ENCODE data around the gene EHF. TPM values are rescaled to one million over a fixed set of nuclear protein-coding genes. Genes with fewer than 3 reads are reported as not detected.

Gene EHF
- total RNA-seq: 100 to 1,000 TPM; 125 to 372 (median 259) TPM
- long read RNA-seq, donor 1, transcript EHF-201 (9 exons, 3,150 nt): major isoform, 12 of 45 reads
- long read RNA-seq, donor 1, partial matches to known transcripts: 13 of 45 reads
- long read RNA-seq, donor 1, other reads (novel, unspliced or antisense): 20 of 45 reads
- long read RNA-seq, donor 2, transcript EHF-201 (9 exons, 3,150 nt): major isoform, 28 of 121 reads
- long read RNA-seq, donor 2, partial matches to known transcripts: 26 of 121 reads
- long read RNA-seq, donor 2, other reads (novel, unspliced or antisense): 63 of 121 reads

- TF ChIP-seq, protein P1, sequence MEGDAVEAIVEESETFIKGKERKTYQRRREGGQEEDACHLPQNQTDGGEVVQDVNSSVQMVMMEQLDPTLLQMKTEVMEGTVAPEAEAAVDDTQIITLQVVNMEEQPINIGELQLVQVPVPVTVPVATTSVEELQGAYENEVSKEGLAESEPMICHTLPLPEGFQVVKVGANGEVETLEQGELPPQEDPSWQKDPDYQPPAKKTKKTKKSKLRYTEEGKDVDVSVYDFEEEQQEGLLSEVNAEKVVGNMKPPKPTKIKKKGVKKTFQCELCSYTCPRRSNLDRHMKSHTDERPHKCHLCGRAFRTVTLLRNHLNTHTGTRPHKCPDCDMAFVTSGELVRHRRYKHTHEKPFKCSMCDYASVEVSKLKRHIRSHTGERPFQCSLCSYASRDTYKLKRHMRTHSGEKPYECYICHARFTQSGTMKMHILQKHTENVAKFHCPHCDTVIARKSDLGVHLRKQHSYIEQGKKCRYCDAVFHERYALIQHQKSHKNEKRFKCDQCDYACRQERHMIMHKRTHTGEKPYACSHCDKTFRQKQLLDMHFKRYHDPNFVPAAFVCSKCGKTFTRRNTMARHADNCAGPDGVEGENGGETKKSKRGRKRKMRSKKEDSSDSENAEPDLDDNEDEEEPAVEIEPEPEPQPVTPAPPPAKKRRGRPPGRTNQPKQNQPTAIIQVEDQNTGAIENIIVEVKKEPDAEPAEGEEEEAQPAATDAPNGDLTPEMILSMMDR (IDR thresholded peaks at IDR 0.05): no peak
- no peaks in the 10 kb centered on the region for H3K4me1 ChIP-seq (ENCODE audit: low read depth)
- H3K9me3 ChIP-seq: no peaks in the 10 kb centered on the region
- DNase-seq (peak in 2 of 3 donors; percentile 65 to 79), ATAC-seq (peak; percentile 81)
- intact Hi-C loops (cut with DNase I, micrococcal nuclease): no loop called here
- H3K36me3 ChIP-seq (ENCODE audit: low read depth): no peaks in the 10 kb centered on the region
- H3K4me3 ChIP-seq: peak within 1 kb of the TSS; percentile 38
Observed at GRCh38 chr11:34620820-34621792, at the start of gene EHF. TSS of gene EHF (plus strand) at chr11:34621093. CDS start at chr11:34642631, 21,538 bp downstream.

DNA sequence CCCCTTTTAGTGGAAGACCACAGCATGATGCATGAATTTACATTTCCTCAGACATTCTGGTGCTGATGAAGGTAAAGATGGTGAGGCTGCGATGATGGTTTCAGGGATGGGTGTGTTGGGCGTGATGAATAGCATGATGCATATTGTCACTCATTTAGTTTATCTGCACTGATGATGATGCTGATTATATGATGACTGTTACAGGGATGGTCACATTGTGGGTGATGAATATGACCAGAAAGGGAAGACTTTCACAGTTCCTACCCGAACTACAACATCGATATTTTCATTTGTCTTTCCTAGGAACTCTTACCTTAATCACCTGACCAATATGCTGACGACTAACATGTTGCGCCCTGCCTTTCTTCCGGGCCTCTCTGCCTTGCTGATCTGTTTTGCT, 47.4 kb upstream of the EHF start:
- DNase-seq: no peak
- Histone ChIP-seq H3K36me3 (ENCODE audit: low read depth) (no peaks in the 10 kb centered on the region), H3K9me3 (no peaks in the 10 kb centered on the region), H3K4me1 (ENCODE audit: low read depth) (no peaks in the 10 kb centered on the region), H3K4me3 (no peak overlapping the region)
- intact Hi-C loops (cut with DNase I, micrococcal nuclease): no loop called here
- no peak for ATAC-seq
- TF ChIP-seq, protein P1 (IDR thresholded peaks at IDR 0.05): no peak

DNA sequence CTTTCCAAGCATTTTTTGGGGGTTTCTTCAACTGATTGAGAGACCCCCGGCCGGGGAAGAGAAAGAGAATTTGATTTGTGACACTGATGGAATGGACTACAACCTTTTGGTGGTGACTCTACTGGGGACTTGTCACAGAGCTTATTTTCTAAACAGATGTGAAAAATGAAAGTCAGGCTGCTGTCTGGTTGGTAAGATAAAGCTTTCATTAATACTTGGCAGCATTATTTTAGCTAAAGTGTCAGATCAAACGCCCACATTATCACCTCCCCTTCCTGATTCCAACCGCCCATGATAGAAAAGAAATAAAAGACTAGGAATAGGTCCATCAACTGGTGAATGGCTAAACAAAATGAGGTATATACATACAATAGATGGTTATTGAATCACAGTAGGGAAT, 45.6 kb upstream of the EHF start:
- ATAC-seq: no peak

GRCh38 chr11:34575671-34576070, 45.2 kb upstream of the EHF start:
- no peaks in the 10 kb centered on the region for H3K36me3 ChIP-seq (ENCODE audit: low read depth)
- TF ChIP-seq, protein P1 (IDR thresholded peaks at IDR 0.05): no peak
- no peak for DNase-seq
- no peaks in the 10 kb centered on the region for H3K4me1 ChIP-seq (ENCODE audit: low read depth)
- ATAC-seq: no peak
- intact Hi-C loops (cut with DNase I, micrococcal nuclease): no loop called here
- H3K4me3 ChIP-seq: no peak overlapping the region
- H3K9me3 ChIP-seq: no peaks in the 10 kb centered on the region

More for the DNA sequence above, 45.6 kb upstream of the EHF start:
- no peak for DNase-seq
- Histone ChIP-seq H3K4me1 (ENCODE audit: low read depth) (no peaks in the 10 kb centered on the region), H3K9me3 (no peaks in the 10 kb centered on the region), H3K36me3 (ENCODE audit: low read depth) (no peaks in the 10 kb centered on the region), H3K4me3 (no peak overlapping the region)
- intact Hi-C loops (cut with DNase I, micrococcal nuclease): no loop called here
- TF ChIP-seq, protein P1 (IDR thresholded peaks at IDR 0.05): no peak

- Histone ChIP-seq H3K9me3 (no peaks in the 10 kb centered on the region), H3K36me3 (ENCODE audit: low read depth) (no peaks in the 10 kb centered on the region), H3K4me3 (no peak overlapping the region), H3K4me1 (ENCODE audit: low read depth) (no peaks in the 10 kb centered on the region)
- DNase-seq: no peak
- intact Hi-C loops (cut with DNase I, micrococcal nuclease): no loop called here
- TF ChIP-seq, protein P1 (IDR thresholded peaks at IDR 0.05): no peak
- no peak for ATAC-seq
Observed at GRCh38 chr11:34576331-34576730, 44.6 kb upstream of the EHF start.
